Smooth muscle cell (in vitro differentiated cells): ENCODE results near the gene LAMA3. TPM values are rescaled to one million over a fixed set of nuclear protein-coding genes. Genes with fewer than 3 reads are reported as not detected.

Experiments used
- DNase-seq: peaks from one replicate; lab custom pipeline; 2025; ENCODE audit not compliant: unreplicated experiment; lab: John Stamatoyannopoulos, UW
- H2AFZ ChIP-seq: fragments of 200-600 bp; sonication (generic); 2 replicates; pipeline ENCODE4 v1.6.0; 2016; ENCODE audit warnings: antibody characterized with exemption, low read depth, mild to moderate bottlenecking
- H3F3A ChIP-seq: fragments of 200-600 bp; sonication (generic); 2 replicates; pipeline ENCODE4 v1.6.0; 2017; ENCODE audit warnings: antibody characterized with exemption, low read depth
- H3K27ac ChIP-seq: fragments of 200-600 bp; sonication (generic); 2 replicates; pipeline ENCODE4 v1.5.1; 2016; ENCODE audit warnings: low read depth, mild to moderate bottlenecking
- H3K27me3 ChIP-seq: fragments of 200-600 bp; sonication (generic); 2 replicates; pipeline ENCODE4 v1.6.1; 2016; ENCODE audit warnings: low read depth, mild to moderate bottlenecking
- H3K36me3 ChIP-seq: fragments of 200-600 bp; sonication (generic); 2 replicates; pipeline ENCODE4 v1.5.1; 2016; ENCODE audit warnings: low read depth
- H3K4me1 ChIP-seq: fragments of 200-600 bp; sonication (generic); 2 replicates; pipeline ENCODE4 v1.5.1; 2016; ENCODE audit warnings: low read depth
- H3K4me2 ChIP-seq: fragments of 200-600 bp; sonication (generic); 2 replicates; pipeline ENCODE4 v1.6.0; 2016; ENCODE audit warnings: mild to moderate bottlenecking
- H3K4me3 ChIP-seq: fragments of 200-600 bp; sonication (generic); 2 replicates; pipeline ENCODE4 v1.5.1; 2016; ENCODE audit warnings: mild to moderate bottlenecking
- H3K79me2 ChIP-seq: fragments of 200-600 bp; sonication (generic); 2 replicates; pipeline ENCODE4 v1.6.0; 2016; ENCODE audit warnings: low read depth, mild to moderate bottlenecking
- H3K9ac ChIP-seq: fragments of 200-600 bp; sonication (generic); 2 replicates; pipeline ENCODE4 v1.6.0; 2016; ENCODE audit warnings: low read depth
- H3K9me3 ChIP-seq: fragments of 200-600 bp; sonication (generic); replicated peaks from 2 replicates; pipeline ENCODE4 v1.5.1; 2016; ENCODE audit warnings: low read depth
- H4K20me1 ChIP-seq: fragments of 200-600 bp; sonication (generic); 2 replicates; pipeline ENCODE4 v1.6.0; 2016; ENCODE audit warnings: low read depth
- WGBS: methylation state at CpG from one replicate; pipeline ENCODE4 v1.1.7; 2016; ENCODE audit warnings: low lambda C conversion rate; 5-methylcytosine and 5-hydroxymethylcytosine counted together
- polyA plus RNA-seq: library from polyadenylated mRNA; unstranded; fragments of >200 nt; fragmentation: Nextera tagmentation; extraction: Ambion mirVana; gene quantifications from 2 replicates; pipeline ENCODE4 v1.2.1, GENCODE V29; 2016
- total RNA-seq: library from RNA; depleted of rRNA; stranded (reverse); fragments of >200 nt; gene quantifications from 2 replicates; pipeline ENCODE4 v1.2.3, GENCODE V29; 2014
- TF ChIP-seq, protein P1 (sequence below): fragments of 200-600 bp; sonication (generic); IDR thresholded peaks from 2 replicates; pipeline ENCODE4 v1.5.1; 2017; ENCODE audit warnings: borderline replicate concordance, mild to moderate bottlenecking, antibody characterized with exemption; ENCODE audit not compliant: insufficient read depth, poor library complexity, severe bottlenecking

Gene LAMA3, protein sequence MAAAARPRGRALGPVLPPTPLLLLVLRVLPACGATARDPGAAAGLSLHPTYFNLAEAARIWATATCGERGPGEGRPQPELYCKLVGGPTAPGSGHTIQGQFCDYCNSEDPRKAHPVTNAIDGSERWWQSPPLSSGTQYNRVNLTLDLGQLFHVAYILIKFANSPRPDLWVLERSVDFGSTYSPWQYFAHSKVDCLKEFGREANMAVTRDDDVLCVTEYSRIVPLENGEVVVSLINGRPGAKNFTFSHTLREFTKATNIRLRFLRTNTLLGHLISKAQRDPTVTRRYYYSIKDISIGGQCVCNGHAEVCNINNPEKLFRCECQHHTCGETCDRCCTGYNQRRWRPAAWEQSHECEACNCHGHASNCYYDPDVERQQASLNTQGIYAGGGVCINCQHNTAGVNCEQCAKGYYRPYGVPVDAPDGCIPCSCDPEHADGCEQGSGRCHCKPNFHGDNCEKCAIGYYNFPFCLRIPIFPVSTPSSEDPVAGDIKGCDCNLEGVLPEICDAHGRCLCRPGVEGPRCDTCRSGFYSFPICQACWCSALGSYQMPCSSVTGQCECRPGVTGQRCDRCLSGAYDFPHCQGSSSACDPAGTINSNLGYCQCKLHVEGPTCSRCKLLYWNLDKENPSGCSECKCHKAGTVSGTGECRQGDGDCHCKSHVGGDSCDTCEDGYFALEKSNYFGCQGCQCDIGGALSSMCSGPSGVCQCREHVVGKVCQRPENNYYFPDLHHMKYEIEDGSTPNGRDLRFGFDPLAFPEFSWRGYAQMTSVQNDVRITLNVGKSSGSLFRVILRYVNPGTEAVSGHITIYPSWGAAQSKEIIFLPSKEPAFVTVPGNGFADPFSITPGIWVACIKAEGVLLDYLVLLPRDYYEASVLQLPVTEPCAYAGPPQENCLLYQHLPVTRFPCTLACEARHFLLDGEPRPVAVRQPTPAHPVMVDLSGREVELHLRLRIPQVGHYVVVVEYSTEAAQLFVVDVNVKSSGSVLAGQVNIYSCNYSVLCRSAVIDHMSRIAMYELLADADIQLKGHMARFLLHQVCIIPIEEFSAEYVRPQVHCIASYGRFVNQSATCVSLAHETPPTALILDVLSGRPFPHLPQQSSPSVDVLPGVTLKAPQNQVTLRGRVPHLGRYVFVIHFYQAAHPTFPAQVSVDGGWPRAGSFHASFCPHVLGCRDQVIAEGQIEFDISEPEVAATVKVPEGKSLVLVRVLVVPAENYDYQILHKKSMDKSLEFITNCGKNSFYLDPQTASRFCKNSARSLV (N-terminal part only)
- 23.1 and 30.0 TPM in 2 replicates for total RNA-seq
- polyA plus RNA-seq: 7.8 and 25.1 TPM in 2 replicates

DNA sequence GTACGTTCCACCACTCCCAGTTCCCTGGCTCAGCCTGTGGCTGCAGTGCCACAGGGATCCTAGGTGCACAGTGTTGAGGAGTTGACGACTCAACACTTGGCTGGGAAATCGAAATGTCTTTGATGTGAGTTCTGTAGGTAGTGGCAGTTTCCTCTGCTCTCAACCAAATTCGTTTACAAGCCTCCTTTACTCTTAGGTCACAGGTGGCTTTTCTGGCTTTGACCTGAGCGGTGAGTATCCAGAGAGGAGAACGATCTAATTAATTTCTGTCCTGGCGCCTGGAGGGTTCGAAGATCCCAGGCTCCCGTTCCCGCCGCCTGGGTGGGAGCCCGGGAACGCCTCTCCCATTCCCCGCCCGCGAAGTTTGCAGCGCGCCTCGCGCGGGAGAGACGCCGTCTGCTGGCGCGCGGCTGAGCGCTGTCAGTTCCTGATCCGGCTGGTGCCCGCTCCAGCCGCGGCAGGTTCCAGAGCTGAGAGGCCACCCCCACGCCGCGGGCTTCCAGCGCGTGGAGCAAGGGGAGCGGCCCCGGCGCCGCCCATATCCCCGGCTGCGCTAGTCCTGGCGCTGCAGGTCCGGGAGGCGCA lies at the start of gene LAMA3:
LAMA3 (plus strand) TSS at position 423 of the 585 bp plus-strand sequence. CDS start 231 bp downstream, outside the sequence.
- Histone ChIP-seq H3K4me3 (peak within 1 kb of the TSS; percentile 59), H3K9ac (no peak within 1 kb of the TSS), H4K20me1 (no peaks in the 10 kb centered on the region), H3K4me1 (peaks cover 7% of the 10 kb centered on the region), H3K36me3 (no peaks in the 10 kb centered on the region), H3K27ac (no peak within 1 kb of the TSS), H3K27me3 (peaks cover 52% of the 10 kb centered on the region), H3K79me2 (no peaks in the 10 kb centered on the region), H3F3A (peaks cover 5% of the 10 kb centered on the region), H2AFZ (peak within 1 kb of the TSS; percentile 35), H3K9me3 (no peaks in the 10 kb centered on the region), H3K4me2 (peak within 1 kb of the TSS; percentile 93)
- 3% methylated on average over 45 of the region's 45 CpGs for WGBS
- TF ChIP-seq, protein P1, sequence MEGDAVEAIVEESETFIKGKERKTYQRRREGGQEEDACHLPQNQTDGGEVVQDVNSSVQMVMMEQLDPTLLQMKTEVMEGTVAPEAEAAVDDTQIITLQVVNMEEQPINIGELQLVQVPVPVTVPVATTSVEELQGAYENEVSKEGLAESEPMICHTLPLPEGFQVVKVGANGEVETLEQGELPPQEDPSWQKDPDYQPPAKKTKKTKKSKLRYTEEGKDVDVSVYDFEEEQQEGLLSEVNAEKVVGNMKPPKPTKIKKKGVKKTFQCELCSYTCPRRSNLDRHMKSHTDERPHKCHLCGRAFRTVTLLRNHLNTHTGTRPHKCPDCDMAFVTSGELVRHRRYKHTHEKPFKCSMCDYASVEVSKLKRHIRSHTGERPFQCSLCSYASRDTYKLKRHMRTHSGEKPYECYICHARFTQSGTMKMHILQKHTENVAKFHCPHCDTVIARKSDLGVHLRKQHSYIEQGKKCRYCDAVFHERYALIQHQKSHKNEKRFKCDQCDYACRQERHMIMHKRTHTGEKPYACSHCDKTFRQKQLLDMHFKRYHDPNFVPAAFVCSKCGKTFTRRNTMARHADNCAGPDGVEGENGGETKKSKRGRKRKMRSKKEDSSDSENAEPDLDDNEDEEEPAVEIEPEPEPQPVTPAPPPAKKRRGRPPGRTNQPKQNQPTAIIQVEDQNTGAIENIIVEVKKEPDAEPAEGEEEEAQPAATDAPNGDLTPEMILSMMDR: peak; percentile 4
- DNase-seq: peak; percentile 25

DNA sequence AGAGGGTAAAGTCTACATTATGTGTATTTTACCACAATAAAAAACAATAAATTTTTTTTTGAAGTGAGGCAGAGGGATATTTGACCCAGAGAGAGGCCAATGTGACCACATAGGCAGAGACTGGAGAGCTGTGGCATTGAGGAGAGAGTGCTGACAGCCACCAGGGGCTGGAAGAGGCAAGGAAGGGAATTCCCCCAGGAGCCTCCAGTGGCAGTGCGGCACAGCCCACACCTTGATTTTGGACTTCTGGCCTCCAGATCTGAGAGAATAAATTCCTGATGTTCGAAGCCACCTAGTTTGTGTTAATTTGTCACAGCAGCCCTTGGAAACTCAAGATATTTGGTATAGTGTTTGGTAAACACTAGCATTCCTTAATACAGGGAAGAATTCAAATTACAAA lies 49.2 kb upstream of the LAMA3 start:
- Histone ChIP-seq H3K4me1 (no peaks in the 10 kb centered on the region), H3K79me2 (no peaks in the 10 kb centered on the region), H3F3A (no peaks in the 10 kb centered on the region), H3K9ac (no peak overlapping the region), H3K4me3 (no peak overlapping the region), H4K20me1 (no peaks in the 10 kb centered on the region), H3K4me2 (no peak overlapping the region), H3K27ac (no peak overlapping the region), H3K9me3 (no peaks in the 10 kb centered on the region), H3K27me3 (peaks cover 15% of the 10 kb centered on the region), H3K36me3 (no peaks in the 10 kb centered on the region), H2AFZ (no peak overlapping the region)
- WGBS: 81% methylated on average over 2 of the region's 2 CpGs
- TF ChIP-seq, protein P1: no peak
- DNase-seq: no peak

DNA sequence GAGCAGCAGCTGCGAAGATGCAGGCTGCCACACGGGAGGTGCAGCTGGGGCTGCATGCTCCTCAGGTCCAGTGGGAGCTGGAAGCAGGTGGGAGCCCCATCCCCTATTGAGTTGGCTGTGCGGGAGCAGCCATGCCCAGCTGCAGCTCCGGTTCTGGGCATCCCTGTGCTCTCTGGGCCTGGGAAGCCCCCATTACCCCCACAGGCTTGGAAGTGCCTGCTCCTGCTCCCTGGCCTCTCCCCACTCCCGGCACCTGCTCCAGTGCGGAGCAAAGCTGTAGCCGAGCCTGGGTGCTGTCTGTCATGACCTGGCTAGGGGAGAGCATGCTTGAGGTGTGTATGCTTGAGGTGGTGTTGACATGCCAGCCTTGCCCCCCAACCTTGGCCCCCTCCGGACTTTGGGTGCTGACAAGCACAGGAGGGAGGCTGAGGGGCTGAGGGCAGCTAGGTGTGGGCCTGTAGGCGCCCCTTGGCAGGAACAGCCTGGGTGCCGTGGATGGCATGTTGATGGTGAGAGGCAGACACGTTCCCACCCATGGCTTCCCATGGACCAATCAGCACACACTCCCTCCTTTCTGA lies 48.0 kb upstream of the LAMA3 start:
- no peaks in the 10 kb centered on the region for H4K20me1 ChIP-seq
- peaks cover 15% of the 10 kb centered on the region for H3K27me3 ChIP-seq
- no peaks in the 10 kb centered on the region for H3K9me3 ChIP-seq
- 83% methylated on average over 10 of the region's 11 CpGs for WGBS
- no peak for DNase-seq
- H3K79me2 ChIP-seq: no peaks in the 10 kb centered on the region
- H3K4me1 ChIP-seq: no peaks in the 10 kb centered on the region
- no peaks in the 10 kb centered on the region for H3K36me3 ChIP-seq
- TF ChIP-seq, protein P1: no peak
- H3K27ac ChIP-seq: no peak overlapping the region
- H2AFZ ChIP-seq: no peak overlapping the region
- no peak overlapping the region for H3K4me2 ChIP-seq
- no peak overlapping the region for H3K4me3 ChIP-seq
- no peaks in the 10 kb centered on the region for H3F3A ChIP-seq
- no peak overlapping the region for H3K9ac ChIP-seq
